ENCODE results near the gene BICRA. TPM values are rescaled to one million over a fixed set of nuclear protein-coding genes. Genes with fewer than 3 reads are reported as not detected.

Gene BICRA
- total RNA-seq, 1 experiment from 2014 or later: 14.4 TPM

DNA sequence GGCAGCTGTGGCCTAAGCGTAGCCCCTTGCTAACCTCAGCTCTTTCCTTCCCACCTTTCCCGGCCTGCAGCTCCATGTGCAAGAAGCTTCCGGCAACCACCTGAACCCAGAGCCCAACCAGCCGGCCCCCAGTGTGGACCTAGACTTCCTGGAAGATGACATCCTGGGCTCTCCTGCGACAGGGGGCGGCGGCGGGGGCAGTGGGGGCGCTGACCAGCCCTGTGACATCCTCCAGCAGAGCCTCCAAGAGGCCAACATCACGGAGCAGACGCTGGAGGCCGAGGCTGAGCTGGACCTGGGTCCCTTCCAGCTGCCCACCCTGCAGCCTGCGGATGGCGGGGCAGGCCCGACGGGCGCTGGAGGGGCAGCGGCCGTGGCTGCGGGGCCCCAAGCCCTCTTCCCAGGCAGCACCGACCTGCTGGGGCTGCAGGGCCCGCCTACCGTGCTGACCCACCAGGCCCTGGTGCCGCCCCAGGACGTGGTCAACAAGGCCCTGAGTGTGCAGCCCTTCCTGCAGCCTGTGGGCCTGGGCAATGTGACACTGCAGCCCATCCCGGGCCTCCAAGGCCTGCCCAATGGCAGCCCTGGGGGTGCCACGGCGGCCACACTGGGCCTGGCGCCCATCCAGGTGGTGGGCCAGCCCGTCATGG lies 70.4 kb downstream of the BICRA start:
- POLR2A ChIA-PET (ENCODE audit: unreplicated experiment): no interaction called here
- CTCF ChIA-PET: no interaction called here
- H3K36me3 ChIP-seq (ENCODE audit: low read depth): 0 out of 2 replicates have a peak, but pooled peaks cover 4% of the 10 kb centered on the region

DNA sequence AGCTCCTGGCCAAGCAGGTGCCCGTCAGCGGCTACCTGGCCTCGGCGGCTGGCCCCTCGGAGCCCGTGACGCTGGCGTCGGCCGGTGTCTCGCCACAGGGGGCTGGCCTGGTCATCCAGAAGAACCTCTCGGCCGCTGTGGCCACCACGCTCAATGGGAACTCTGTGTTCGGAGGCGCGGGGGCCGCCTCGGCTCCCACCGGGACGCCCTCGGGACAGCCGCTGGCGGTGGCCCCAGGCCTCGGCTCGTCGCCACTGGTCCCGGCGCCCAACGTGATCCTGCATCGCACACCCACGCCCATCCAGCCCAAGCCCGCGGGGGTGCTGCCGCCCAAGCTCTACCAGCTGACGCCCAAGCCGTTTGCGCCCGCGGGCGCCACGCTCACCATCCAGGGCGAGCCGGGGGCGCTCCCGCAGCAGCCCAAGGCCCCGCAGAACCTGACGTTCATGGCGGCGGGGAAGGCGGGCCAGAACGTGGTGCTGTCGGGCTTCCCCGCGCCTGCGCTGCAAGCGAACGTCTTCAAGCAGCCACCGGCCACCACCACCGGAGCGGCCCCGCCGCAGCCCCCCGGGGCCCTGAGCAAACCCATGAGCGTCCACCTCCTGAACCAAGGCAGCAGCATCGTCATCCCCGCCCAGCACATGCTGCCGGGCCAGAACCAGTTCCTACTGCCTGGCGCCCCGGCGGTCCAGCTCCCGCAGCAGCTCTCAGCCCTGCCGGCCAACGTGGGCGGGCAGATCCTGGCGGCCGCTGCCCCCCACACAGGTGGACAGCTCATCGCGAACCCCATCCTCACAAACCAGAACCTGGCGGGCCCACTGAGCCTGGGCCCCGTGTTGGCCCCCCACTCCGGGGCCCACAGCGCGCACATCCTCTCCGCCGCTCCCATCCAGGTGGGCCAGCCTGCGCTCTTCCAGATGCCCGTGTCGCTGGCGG lies 71.3 kb downstream of the BICRA start:
- Histone ChIP-seq H3F3A (ENCODE audit: insufficient read depth, low read depth) (peaks cover 16% of the 10 kb centered on the region; the same call in 1 of the 2 replicates), H3K9me3 (ENCODE audit: insufficient read depth, low read depth) (no peaks in the 10 kb centered on the region), H3K27ac (no peak overlapping the region), H3K4me2 (no peak overlapping the region), H3K9me2 (ENCODE audit: insufficient read depth) (no peaks in the 10 kb centered on the region), H3K27me3 (ENCODE audit: insufficient read depth, low read depth) (no peaks in the 10 kb centered on the region), H4K20me1 (ENCODE audit: insufficient read depth) (no peaks in the 10 kb centered on the region), H2AFZ (no peak overlapping the region), H3K4me1 (replicated peaks; ENCODE audit: insufficient read depth) (no peaks in the 10 kb centered on the region), H3K79me2 (ENCODE audit: low read depth) (no peaks in the 10 kb centered on the region), H3K4me3 (no peak overlapping the region), H3K36me3 (ENCODE audit: low read depth) (0 out of 2 replicates have a peak, but pooled peaks cover 4% of the 10 kb centered on the region)
- DNase-seq: no peak
- no TSS peak for BruUV-seq (replicated peaks)
- ChIA-PET CTCF (no interaction called here), POLR2A (ENCODE audit: unreplicated experiment) (no interaction called here)
- TF ChIP-seq EZH2 (IDR thresholded peaks at IDR 0.05; ENCODE audit: low read depth): no peak
- TF ChIP-seq, protein P1, sequence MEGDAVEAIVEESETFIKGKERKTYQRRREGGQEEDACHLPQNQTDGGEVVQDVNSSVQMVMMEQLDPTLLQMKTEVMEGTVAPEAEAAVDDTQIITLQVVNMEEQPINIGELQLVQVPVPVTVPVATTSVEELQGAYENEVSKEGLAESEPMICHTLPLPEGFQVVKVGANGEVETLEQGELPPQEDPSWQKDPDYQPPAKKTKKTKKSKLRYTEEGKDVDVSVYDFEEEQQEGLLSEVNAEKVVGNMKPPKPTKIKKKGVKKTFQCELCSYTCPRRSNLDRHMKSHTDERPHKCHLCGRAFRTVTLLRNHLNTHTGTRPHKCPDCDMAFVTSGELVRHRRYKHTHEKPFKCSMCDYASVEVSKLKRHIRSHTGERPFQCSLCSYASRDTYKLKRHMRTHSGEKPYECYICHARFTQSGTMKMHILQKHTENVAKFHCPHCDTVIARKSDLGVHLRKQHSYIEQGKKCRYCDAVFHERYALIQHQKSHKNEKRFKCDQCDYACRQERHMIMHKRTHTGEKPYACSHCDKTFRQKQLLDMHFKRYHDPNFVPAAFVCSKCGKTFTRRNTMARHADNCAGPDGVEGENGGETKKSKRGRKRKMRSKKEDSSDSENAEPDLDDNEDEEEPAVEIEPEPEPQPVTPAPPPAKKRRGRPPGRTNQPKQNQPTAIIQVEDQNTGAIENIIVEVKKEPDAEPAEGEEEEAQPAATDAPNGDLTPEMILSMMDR (conservative IDR thresholded peaks at IDR 0.05): no peak
- intact Hi-C loops (cut with micrococcal nuclease; ENCODE audit: unreplicated experiment): no loop called here

More for the DNA sequence above, 70.4 kb downstream of the BICRA start:
- no peak overlapping the region for H2AFZ ChIP-seq
- intact Hi-C loops (cut with micrococcal nuclease; ENCODE audit: unreplicated experiment): no loop called here
- no peak for DNase-seq
- H3K4me2 ChIP-seq: no peak overlapping the region
- H3K4me1 ChIP-seq (replicated peaks; ENCODE audit: insufficient read depth): no peaks in the 10 kb centered on the region
- no peaks in the 10 kb centered on the region for H3K9me2 ChIP-seq (ENCODE audit: insufficient read depth)
- H3F3A ChIP-seq (ENCODE audit: insufficient read depth, low read depth): peaks cover 11% of the 10 kb centered on the region; the same call in 1 of the 2 replicates
- no peaks in the 10 kb centered on the region for H3K9me3 ChIP-seq (ENCODE audit: insufficient read depth, low read depth)
- H3K27me3 ChIP-seq (ENCODE audit: insufficient read depth, low read depth): no peaks in the 10 kb centered on the region
- H4K20me1 ChIP-seq (ENCODE audit: insufficient read depth): no peaks in the 10 kb centered on the region
- no peaks in the 10 kb centered on the region for H3K79me2 ChIP-seq (ENCODE audit: low read depth)
- no TSS peak for BruUV-seq (replicated peaks)
- H3K4me3 ChIP-seq: no peak overlapping the region
- TF ChIP-seq, protein P1 (conservative IDR thresholded peaks at IDR 0.05): no peak
- no peak for TF ChIP-seq EZH2 (IDR thresholded peaks at IDR 0.05; ENCODE audit: low read depth)
- no peak overlapping the region for H3K27ac ChIP-seq

DNA sequence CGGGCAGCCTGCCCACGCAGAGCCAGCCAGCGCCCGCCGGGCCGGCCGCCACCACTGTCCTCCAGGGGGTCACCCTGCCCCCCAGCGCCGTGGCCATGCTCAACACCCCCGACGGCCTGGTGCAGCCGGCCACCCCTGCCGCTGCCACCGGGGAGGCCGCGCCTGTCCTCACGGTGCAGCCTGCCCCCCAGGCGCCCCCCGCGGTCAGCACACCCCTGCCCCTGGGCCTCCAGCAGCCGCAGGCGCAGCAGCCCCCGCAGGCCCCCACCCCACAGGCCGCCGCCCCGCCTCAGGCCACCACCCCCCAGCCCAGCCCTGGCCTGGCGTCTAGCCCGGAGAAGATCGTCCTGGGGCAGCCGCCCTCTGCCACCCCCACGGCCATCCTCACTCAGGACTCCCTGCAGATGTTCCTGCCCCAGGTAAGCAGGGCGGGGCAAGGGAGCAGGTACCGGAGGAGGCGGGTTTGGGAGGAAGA lies 72.0 kb downstream of the BICRA start:
- H2AFZ ChIP-seq: no peak overlapping the region

More for the DNA sequence above, 72.0 kb downstream of the BICRA start:
- BruUV-seq (replicated peaks): no TSS peak
- ChIA-PET POLR2A (ENCODE audit: unreplicated experiment) (no interaction called here), CTCF (no interaction called here)
- H3K27me3 ChIP-seq (ENCODE audit: insufficient read depth, low read depth): no peaks in the 10 kb centered on the region
- no peaks in the 10 kb centered on the region for H3K9me3 ChIP-seq (ENCODE audit: insufficient read depth, low read depth)
- no peak overlapping the region for H3K4me2 ChIP-seq
- H3F3A ChIP-seq (ENCODE audit: insufficient read depth, low read depth): peaks cover 16% of the 10 kb centered on the region; the same call in 1 of the 2 replicates
- no peaks in the 10 kb centered on the region for H3K4me1 ChIP-seq (replicated peaks; ENCODE audit: insufficient read depth)
- no peak overlapping the region for H3K4me3 ChIP-seq
- TF ChIP-seq, protein P1 (conservative IDR thresholded peaks at IDR 0.05): no peak
- TF ChIP-seq EZH2 (IDR thresholded peaks at IDR 0.05; ENCODE audit: low read depth): no peak
- 0 out of 2 replicates have a peak, but pooled peaks cover 4% of the 10 kb centered on the region for H3K36me3 ChIP-seq (ENCODE audit: low read depth)
- no peaks in the 10 kb centered on the region for H3K9me2 ChIP-seq (ENCODE audit: insufficient read depth)
- intact Hi-C loops (cut with micrococcal nuclease; ENCODE audit: unreplicated experiment): no loop called here
- DNase-seq: no peak
- H3K27ac ChIP-seq: no peak overlapping the region
- H4K20me1 ChIP-seq (ENCODE audit: insufficient read depth): no peaks in the 10 kb centered on the region
- no peaks in the 10 kb centered on the region for H3K79me2 ChIP-seq (ENCODE audit: low read depth)
